ENCODE data around the gene PXT1. TPM values are rescaled to one million over a fixed set of nuclear protein-coding genes. Genes with fewer than 3 reads are reported as not detected.
A peak's percentile ranks its signal among the peaks of the same experiment; 100 is the strongest.

PXT1 gene
- total RNA-seq, 2 donors from 2014 or later: not detected

DNA sequence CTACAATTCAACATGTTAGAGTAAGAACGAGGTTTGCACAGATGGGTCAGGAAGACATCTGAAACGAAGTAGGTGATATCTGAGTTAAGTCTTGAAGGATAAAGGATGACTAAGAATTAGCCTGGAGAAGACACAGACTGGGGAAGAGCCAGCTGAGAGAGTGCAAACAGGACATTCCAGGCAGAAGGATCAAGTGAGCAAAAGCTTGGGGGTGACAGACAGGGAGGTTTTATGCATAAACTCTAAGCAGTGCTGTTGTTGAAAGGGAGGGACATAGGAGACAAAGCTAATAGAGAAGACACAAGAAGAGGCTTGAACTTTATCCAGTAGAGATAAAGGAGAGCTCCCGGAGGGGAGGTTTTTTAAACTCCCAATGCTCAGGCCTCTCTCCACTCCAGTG, 40.2 kb downstream of the PXT1 start:
- DNase-seq: no peak
- no peak for ATAC-seq
- intact Hi-C loops (cut with DNase I): no loop called here
- Histone ChIP-seq H3K27ac (no peak overlapping the region), H3K27me3 (no peaks in the 10 kb centered on the region), H3K36me3 (replicated peaks in 1 of 2; ENCODE audit: insufficient read depth in 1 of 2, low read depth in 2 of 2) (no peaks in the 10 kb centered on the region), H3K4me1 (no peaks in the 10 kb centered on the region), H3K9me3 (no peaks in the 10 kb centered on the region), H3K4me3 (no peak overlapping the region)
- 65 to 76% methylated on average over 3 of the region's 3 CpGs for WGBS, 2 donors
- TF ChIP-seq, protein P1, sequence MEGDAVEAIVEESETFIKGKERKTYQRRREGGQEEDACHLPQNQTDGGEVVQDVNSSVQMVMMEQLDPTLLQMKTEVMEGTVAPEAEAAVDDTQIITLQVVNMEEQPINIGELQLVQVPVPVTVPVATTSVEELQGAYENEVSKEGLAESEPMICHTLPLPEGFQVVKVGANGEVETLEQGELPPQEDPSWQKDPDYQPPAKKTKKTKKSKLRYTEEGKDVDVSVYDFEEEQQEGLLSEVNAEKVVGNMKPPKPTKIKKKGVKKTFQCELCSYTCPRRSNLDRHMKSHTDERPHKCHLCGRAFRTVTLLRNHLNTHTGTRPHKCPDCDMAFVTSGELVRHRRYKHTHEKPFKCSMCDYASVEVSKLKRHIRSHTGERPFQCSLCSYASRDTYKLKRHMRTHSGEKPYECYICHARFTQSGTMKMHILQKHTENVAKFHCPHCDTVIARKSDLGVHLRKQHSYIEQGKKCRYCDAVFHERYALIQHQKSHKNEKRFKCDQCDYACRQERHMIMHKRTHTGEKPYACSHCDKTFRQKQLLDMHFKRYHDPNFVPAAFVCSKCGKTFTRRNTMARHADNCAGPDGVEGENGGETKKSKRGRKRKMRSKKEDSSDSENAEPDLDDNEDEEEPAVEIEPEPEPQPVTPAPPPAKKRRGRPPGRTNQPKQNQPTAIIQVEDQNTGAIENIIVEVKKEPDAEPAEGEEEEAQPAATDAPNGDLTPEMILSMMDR (IDR thresholded peaks at IDR 0.05): no peak
- no peak for TF ChIP-seq POLR2A (IDR thresholded peaks at IDR 0.05)

DNA sequence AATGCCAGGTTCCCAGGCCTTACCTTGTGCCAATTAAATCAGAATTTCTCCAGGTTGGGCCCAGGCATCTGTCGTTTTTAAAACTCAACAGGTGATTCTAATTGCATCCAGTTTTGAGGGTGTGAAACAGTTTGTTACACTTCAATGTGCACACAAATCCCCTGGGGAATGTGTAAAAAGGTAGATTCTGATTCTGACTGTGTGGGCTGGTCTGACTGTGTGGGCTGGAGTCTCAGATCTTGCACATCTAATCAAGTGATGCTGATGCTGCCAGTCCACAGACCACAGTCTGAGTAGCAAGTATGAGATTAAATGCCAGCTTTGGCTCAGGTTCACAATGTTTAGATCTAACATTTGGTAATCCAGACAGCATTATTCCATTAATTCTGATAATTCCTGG, 42.7 kb downstream of the PXT1 start:
- Histone ChIP-seq H3K9me3 (no peaks in the 10 kb centered on the region), H3K36me3 (replicated peaks in 1 of 2; ENCODE audit: insufficient read depth in 1 of 2, low read depth in 2 of 2) (no peaks in the 10 kb centered on the region), H3K4me3 (no peak overlapping the region), H3K27me3 (no peaks in the 10 kb centered on the region), H3K27ac (no peak overlapping the region), H3K4me1 (no peaks in the 10 kb centered on the region)
- TF ChIP-seq POLR2A (IDR thresholded peaks at IDR 0.05): no peak
- TF ChIP-seq, protein P1 (IDR thresholded peaks at IDR 0.05): no peak
- DNase-seq (no peak), ATAC-seq (no peak)
- WGBS, 2 donors: 40 to 75% methylated on average over 1 of the region's 1 CpG
- intact Hi-C loops (cut with DNase I): no loop called here

DNA sequence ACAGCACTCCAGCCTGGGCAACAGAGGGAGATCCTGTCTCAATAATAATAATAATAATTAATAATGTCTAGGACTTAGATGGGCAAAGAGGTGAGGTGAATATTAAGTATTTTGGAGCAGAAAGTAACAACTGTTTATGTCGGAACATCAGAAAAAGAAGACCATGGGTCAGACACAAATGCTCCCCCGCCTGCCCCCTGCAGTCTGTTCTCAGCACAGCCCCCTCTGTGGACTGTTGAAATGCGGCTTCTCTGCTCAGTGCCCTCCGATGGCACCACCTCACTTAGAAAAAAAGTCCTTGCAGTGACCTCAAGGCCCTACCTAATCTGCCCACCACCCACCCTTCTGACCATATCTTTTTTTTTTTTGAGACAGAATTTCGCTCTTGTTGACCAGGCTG, 50.0 kb downstream of the PXT1 start:
- no peak overlapping the region for H3K4me3 ChIP-seq
- H3K27me3 ChIP-seq: no peaks in the 10 kb centered on the region
- H3K9me3 ChIP-seq: no peaks in the 10 kb centered on the region
- TF ChIP-seq POLR2A (IDR thresholded peaks at IDR 0.05): no peak
- TF ChIP-seq, protein P1 (IDR thresholded peaks at IDR 0.05): no peak
- no peak overlapping the region for H3K27ac ChIP-seq
- no peaks in the 10 kb centered on the region for H3K36me3 ChIP-seq (replicated peaks in 1 of 2; ENCODE audit: insufficient read depth in 1 of 2, low read depth in 2 of 2)
- ATAC-seq (no peak), DNase-seq (no peak)
- H3K4me1 ChIP-seq: peaks cover 5% of the 10 kb centered on the region
- WGBS, 2 donors: 92 to 95% methylated on average over 5 of the region's 5 CpGs
- intact Hi-C loops (cut with DNase I): no loop called here

DNA sequence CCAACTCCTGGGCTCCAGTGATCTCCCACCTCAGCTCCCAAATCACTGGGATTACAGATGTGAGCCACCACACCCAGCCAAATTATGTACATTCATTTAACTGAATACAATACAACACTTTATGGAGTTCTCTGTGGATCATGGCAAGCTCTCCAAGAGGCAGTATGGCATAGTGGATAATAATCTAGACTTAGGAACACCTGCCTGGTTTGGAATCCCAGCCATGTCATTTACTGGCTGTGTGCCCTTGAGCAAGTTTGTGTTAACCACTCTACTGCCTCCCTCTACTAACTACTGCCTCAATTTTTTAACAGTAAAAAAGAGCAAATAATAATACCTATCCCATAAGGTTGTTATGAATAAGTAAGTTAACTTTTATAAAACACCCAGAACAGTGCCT, 53.3 kb downstream of the PXT1 start:
- TF ChIP-seq, protein P1 (IDR thresholded peaks at IDR 0.05): no peak
- no peak for TF ChIP-seq POLR2A (IDR thresholded peaks at IDR 0.05)
- H3K27ac ChIP-seq: no peak overlapping the region
- H3K4me3 ChIP-seq: no peak overlapping the region
- ATAC-seq (no peak), DNase-seq (no peak)
- H3K4me1 ChIP-seq: peaks cover 10% of the 10 kb centered on the region
- H3K27me3 ChIP-seq: no peaks in the 10 kb centered on the region
- H3K36me3 ChIP-seq (replicated peaks in 1 of 2; ENCODE audit: insufficient read depth in 1 of 2, low read depth in 2 of 2): no peaks in the 10 kb centered on the region
- intact Hi-C loops (cut with DNase I): no loop called here
- H3K9me3 ChIP-seq: no peaks in the 10 kb centered on the region

DNA sequence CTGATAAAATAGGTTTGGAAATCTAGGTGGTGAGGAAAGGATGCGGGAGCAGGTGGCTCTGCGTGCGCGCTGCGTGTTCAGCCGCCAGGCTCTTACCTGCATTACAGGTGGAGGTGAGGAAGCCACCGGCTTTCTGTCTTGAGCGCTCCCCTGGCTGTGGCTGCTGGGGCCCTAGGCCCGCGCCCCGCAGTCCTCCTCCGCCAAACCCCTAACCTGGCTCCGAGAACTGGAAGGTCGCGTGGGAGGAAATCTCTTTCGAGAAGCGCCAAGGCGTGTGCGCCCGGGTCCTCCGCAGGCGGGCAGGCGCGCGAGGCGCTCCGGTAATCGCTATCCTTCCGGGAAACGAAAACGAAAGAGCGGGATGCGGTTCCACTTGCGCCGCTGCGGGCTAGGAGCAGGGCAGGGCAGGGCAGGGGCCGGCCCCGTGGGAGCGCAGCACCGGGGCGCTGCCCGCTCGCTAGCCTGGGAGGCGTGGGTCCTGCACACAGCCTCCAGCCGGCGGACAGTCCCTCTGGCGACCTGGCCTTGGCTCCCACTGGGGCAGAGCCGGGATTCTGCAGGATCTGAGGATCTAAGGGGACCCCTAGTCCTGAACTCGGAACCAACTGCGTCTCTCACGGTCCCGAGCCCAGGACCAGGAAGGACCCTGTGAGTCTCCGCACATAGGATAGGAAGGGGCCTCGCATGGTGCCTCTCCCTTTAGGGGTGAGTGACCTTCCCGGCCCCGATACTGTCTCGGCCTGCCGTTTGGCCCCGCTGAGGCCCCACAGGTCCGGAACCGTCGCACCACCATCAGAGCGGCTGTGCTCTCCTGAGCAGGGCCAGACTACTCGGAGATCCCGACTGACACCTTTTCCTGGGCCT, 55.0 kb downstream of the PXT1 start, which contains the start of gene ETV7:
TSS of gene ETV7 (minus strand) at position 230 of the 864 bp plus-strand sequence. CDS start at position 102, 128 bp downstream.
- H3K36me3 ChIP-seq (replicated peaks in 1 of 2; ENCODE audit: insufficient read depth in 1 of 2, low read depth in 2 of 2): no peaks in the 10 kb centered on the region
- DNase-seq: peak; percentile 35 to 43 (median 38)
- H3K27me3 ChIP-seq: no peaks in the 10 kb centered on the region
- peak within 1 kb of the TSS; percentile 9 to 50 for H3K4me3 ChIP-seq
- TF ChIP-seq POLR2A (IDR thresholded peaks at IDR 0.05): peak in 1 of 3 donors; percentile 24
- TF ChIP-seq, protein P1 (IDR thresholded peaks at IDR 0.05): peak in 1 of 7 experiments; percentile 21
- peak; percentile 74 for ATAC-seq
- H3K4me1 ChIP-seq: peaks cover 10% of the 10 kb centered on the region
- H3K27ac ChIP-seq: peak within 1 kb of the TSS in 2 of 4 donors; percentile 28 to 56
- intact Hi-C loops (cut with DNase I): no loop called here
- WGBS, 2 donors: 16 to 28% methylated on average over 36 to 65 of the region's 65 CpGs
- no peaks in the 10 kb centered on the region for H3K9me3 ChIP-seq

Data from body of pancreas (tissue), 4 donors.